GM18508 (cell line): ENCODE measurements around the gene DMD.

ENCODE experiments used
- ATAC-seq: cut with Tn5 transposase; IDR thresholded peaks from one replicate; pipeline ENCODE4 v1.9.1; 2021; ENCODE audit warnings: moderate number of reproducible peaks; ENCODE audit not compliant: insufficient read depth, unreplicated experiment

The DMD gene

GRCh38 chrX:31819455-31819854 lies 1391.9 kb downstream of the DMD start:
- ATAC-seq = no peak

GRCh38 chrX:31811106-31811505 lies 1400.2 kb downstream of the DMD start:
- ATAC-seq = no peak

DNA sequence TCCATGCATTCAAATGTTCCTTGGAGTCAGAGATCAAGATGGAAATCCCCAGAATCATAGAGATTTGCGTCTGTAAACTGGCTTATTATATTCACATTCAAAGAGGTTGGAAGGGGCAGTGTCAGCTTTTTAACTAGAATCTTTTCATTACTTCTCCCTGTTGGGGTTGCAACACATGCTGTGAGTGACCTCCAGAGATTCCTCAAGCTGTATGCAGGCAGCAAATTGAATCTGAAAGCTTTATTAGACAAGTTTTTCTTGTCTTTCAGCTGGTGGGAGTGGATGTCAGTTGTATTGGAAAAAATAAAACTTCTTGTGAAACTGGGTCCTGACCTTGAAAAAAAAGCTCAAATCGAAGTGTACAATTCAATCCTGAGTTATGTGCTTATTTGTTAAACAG lies 1403.0 kb downstream of the DMD start:
- ATAC-seq = no peak

DNA sequence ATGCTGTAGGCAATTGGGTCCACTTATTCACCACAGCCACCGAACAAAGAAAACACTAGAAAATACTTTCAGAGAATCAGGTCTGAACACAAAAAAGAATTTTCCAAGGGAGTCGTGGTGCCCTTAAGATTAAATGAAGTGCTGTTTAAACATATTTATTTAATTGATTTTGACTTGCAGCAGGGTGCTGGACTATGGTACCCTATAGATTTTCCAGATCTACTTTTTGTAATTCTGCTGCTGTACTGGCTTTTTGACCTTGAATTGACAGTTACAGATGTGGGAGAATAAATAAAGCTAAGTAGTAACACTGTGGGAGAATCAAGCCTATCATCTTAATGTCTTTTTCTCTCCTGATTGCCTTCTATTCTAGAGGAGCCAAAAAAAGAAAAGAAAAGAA lies 1404.2 kb downstream of the DMD start:
- ATAC-seq = no peak

DNA sequence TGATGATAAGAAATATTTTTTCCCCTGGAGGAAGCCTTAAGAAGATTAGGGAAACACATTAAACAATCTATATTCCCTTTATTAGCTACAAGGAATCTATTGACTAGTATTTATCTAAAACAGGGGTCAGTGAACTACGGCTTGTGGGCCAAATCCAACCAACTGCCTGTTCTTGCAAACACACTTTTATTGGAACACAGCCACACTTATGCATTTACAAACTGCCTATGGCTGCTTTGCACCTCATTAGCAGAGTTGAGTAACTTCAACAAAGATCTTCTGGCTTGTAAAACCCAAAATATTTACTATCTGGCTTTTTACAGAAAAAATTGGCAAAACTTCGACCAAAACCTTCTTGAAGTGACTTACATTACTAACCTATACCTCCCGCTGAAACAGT lies 1405.6 kb downstream of the DMD start:
- ATAC-seq = no peak

DNA sequence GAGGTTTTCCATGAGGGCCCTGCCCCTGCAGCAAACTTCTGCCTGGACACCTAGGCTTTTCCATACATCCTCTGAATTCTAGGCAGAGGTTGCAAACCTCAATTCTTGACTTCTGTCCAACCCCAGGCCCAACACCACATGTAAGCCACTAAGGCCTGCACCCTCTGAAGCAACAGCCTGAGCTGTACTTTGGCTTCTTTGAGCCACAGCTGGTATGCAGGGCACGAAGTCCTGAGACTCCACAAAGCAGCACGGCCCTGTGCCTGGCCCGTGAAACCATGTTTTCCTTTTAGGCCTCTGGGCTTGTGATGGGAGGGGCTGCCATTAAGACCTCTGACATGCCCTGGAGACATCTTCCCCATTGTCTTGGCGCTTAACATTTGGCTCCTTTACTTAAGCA lies 1411.1 kb downstream of the DMD start:
- ATAC-seq = no peak

DNA sequence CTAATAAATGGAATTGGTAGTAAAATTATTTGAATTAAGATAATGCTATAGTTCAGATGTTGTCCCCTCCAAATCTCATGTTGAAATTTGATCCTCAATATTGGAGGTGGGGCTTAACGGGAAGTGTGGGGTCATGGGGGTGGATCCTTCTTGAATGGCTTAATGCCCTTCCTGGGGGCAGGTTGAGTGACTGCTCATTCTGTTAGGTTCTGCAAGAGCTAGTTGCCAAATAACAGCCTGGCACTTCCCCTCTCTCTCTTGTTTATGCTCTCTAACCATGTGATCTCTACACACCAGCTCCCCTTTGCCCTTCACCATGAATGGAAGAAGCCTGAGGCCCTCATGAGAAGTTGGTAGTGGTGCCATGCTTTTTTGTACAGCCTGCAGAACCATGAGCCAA lies 1414.7 kb downstream of the DMD start:
- ATAC-seq = no peak

DNA sequence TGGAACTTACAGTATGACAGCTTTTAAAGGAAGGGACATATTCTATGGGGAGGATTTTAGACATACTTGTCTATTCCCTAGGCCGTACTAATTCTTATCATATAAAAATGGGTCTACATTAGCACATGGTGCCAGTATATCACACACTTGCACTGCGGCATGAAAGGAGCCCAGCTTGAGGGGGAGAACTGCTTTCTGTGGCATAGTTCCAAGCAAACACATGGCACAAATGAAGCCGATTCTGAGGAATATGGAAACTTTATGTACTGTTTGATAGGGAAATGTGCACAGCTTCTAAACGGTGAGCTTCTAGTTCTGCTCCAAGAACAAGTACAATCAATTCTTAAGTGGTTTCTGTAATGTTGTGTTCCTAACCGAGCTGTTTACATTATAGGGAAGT lies 1463.9 kb downstream of the DMD start:
- no peak for ATAC-seq

GRCh38 chrX:31743004-31743403 lies 1468.3 kb downstream of the DMD start:
- ATAC-seq = no peak

DNA sequence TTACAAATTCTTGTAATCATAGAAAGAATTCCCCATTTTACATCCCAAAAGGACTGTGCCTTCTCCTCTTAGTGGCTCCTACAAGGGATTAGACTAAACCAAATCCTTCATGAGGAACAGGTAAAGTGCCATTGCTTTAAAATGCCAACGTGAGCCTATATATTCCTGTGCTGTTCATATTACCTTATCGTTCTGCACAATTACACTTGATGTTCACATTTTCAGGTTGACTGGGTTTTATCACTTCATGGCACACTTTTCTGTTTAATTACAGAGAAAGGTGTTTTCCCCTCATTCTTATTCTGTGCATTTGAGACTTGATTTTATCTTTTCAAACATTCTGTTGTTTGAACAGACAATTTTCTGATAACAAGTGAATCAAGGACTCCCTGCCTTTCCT lies 1493.9 kb downstream of the DMD start:
- no peak for ATAC-seq

DNA sequence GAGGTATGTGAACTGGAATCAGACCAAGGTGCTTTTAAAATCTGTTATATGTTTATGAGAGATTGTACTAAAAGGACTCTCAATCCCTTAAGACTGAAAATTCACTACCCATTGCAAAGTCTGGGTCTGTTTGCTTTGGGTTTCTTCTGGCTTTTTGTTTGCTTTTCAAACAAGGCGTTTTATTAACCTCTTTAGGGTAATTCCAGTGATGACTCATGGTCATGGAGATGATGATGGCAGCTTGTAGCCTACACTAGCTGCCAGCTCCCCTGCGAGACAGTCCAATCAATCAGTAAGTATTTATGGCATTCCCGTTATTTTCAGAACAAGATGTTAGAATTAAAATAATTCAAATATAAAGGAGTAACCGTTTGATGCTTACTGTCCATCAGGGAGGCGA lies 1495.7 kb downstream of the DMD start:
- no peak for ATAC-seq

DNA sequence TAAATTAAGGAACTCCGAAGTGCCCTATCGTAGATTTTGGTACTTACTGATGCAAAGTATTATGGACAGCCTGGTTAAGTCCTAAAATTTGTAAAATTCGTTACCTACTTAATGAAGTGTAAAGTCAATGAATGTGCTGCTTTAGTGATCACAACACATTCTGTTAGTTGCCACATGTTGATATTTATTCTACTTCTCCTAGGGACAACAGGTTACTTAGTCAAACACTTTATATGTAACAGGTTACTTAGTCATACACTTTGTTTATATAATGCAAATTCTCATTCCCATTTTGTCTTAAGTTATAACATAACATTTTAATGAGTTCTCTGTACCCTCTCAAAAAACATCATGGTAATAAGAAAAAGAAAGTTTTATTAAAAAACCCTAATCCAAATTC lies 1496.6 kb downstream of the DMD start:
- ATAC-seq = no peak

GRCh38 chrX:31713120-31713519 lies 1498.2 kb downstream of the DMD start:
- ATAC-seq = no peak

DNA sequence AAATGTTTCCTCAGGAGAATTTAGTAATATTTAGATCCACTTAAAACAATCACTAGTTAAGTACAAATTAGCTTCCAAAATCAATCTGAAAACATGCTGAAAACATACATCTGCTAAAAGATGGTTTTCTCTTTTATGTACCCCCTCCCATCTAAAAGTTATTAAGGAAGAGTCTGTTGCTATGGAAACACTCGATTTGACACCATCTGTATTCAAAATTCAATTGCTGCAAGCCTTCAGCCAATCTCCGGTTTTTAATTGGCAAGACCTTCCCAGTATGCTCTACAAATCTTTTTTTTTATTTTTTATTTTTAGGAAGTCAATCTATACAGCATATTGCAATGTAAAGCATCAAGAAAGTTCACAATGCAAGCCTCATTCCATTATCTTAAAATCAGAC lies 1500.2 kb downstream of the DMD start:
- no peak for ATAC-seq

- ATAC-seq = no peak
Observed at GRCh38 chrX:31708116-31708515, 1503.2 kb downstream of the DMD start.

DNA sequence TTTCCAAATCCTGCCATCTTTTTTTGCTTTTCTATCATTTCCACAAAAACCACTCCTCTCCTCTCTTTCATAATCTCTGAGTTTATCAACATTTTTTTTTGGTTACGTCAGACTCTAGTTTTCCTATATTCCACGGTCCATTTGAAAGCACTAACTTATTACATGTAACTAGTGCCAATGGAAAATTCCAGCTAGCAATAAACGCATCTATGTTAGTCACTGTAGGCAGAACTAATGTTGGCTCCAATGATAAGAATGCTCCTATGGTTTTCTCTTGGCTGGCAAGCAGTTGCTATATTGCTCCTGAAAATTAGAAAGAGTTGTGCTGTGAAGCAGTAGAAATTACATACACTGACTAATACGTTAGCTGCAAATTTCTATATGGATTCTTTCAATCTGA lies 1504.9 kb downstream of the DMD start:
- no peak for ATAC-seq

- ATAC-seq = no peak
Observed at GRCh38 chrX:31705816-31706215, 1505.5 kb downstream of the DMD start.

- ATAC-seq = no peak
Observed at GRCh38 chrX:31704938-31705337, 1506.4 kb downstream of the DMD start.

GRCh38 chrX:31702222-31702621 lies 1509.1 kb downstream of the DMD start:
- ATAC-seq = no peak

GRCh38 chrX:31697294-31697916 lies 1513.9 kb downstream of the DMD start:
- ATAC-seq = no peak

DNA sequence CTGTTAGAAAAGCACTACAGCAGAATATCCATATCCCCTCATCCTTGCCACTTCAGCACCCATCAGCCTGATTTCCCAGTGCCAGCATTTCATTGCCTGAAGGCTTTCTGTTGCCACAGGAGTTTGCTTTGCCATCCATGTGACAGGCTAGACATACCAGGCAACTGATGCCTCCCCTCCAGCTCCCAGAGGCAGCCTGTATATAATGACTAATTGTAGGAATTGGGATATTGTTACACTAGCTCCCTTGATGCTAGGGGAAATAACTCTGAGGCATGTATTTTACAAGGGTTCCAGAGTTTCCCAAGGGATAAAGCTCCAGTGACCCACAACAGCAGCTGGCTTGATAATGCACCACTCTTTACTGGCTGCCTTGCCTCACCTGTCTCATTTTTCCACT lies 1531.5 kb downstream of the DMD start:
- no peak for ATAC-seq

- no peak for ATAC-seq
Observed at GRCh38 chrX:31670245-31670644, 1541.1 kb downstream of the DMD start.

GRCh38 chrX:31665454-31665853 lies 1545.9 kb downstream of the DMD start:
- no peak for ATAC-seq
